CD14-positive monocyte (primary cell): Measurements from ENCODE around the gene SMIM7. TPM values are rescaled to one million over a fixed set of nuclear protein-coding genes. Genes with fewer than 3 reads are reported as not detected.
"Not testable (repeated sequence)": the region's sequence is repeated elsewhere in the genome, so short reads cannot be mapped to it uniquely, and the experiment has no call there.

Experiments
- DNase-seq, 3 donors: peaks; one replicate each; pipeline ENCODE4 v3.0.0-alpha.2; 2011 to 2022
- H2AFZ ChIP-seq: 2 replicates; pipeline ENCODE4 v1.6.0; 2012; ENCODE audit warnings: mild to moderate bottlenecking, low read depth, low read length, inconsistent platforms; ENCODE audit not compliant: insufficient read depth, poor library complexity, severe bottlenecking
- H3K27ac ChIP-seq, 2 donors: 1 replicate in 1 of 2; 2 replicates in 1 of 2; pipeline ENCODE4 v1.5.1; 2012 to 2013; ENCODE audit warnings: low read length in 2 of 2, control low read depth in 1 of 2, inconsistent platforms in 1 of 2, low read depth in 1 of 2, mild to moderate bottlenecking in 1 of 2
- H3K27me3 ChIP-seq, 2 donors: one replicate each; pipeline versions ENCODE4 v1.6.0 to v1.6.1; 2011 to 2013; ENCODE audit warnings: low read length in 2 of 2; ENCODE audit not compliant: control insufficient read depth in 2 of 2, insufficient read depth in 2 of 2
- H3K36me3 ChIP-seq, 2 donors: replicated peaks in 1 of 2; 1 replicate in 1 of 2; 2 replicates in 1 of 2; pipeline versions ENCODE4 v1.5.1 to v1.6.1; 2012 to 2013; ENCODE audit warnings: low read length in 2 of 2, control low read depth in 1 of 2, inconsistent platforms in 1 of 2, mild to moderate bottlenecking in 1 of 2; ENCODE audit not compliant: insufficient read depth in 2 of 2, control insufficient read depth in 1 of 2
- H3K4me1 ChIP-seq, 2 donors: 1 replicate in 1 of 2; 2 replicates in 1 of 2; pipeline versions ENCODE4 v1.5.1 to v1.6.1; 2012 to 2013; ENCODE audit warnings: low read length in 2 of 2, control low read depth in 1 of 2, inconsistent platforms in 1 of 2, mild to moderate bottlenecking in 1 of 2, moderate library complexity in 1 of 2; ENCODE audit not compliant: insufficient read depth in 2 of 2, control insufficient read depth in 1 of 2
- H3K4me2 ChIP-seq: replicated peaks from 2 replicates; pipeline ENCODE3; 2012; ENCODE audit warnings: low read length, moderate library complexity, mild to moderate bottlenecking; ENCODE audit not compliant: poor library complexity, severe bottlenecking; ENCODE audit errors: extremely low read depth
- H3K4me3 ChIP-seq, 3 experiments: fragments of 200-600 bp in 1 of 3; sonication (generic) in 1 of 3; replicated peaks in 1 of 3; 1 replicate in 2 of 3; 2 replicates in 1 of 3; pipeline ENCODE4 v1.5.1; 2011 to 2013; ENCODE audit warnings: low read length in 3 of 3, mild to moderate bottlenecking in 3 of 3, control low read depth in 2 of 3, low read depth in 2 of 3, inconsistent platforms in 1 of 3, moderate library complexity in 1 of 3
- H3K79me2 ChIP-seq: 2 replicates; pipeline ENCODE4 v1.6.0; 2012; ENCODE audit warnings: mild to moderate bottlenecking, control low read depth, inconsistent platforms, low read length, moderate library complexity; ENCODE audit not compliant: insufficient read depth
- H3K9ac ChIP-seq: 2 replicates; pipeline ENCODE4 v1.6.0; 2017; ENCODE audit warnings: low read length, mild to moderate bottlenecking; ENCODE audit not compliant: insufficient read depth, poor library complexity, severe bottlenecking
- H3K9me3 ChIP-seq, 2 donors: replicated peaks in 1 of 2; 1 replicate in 1 of 2; 2 replicates in 1 of 2; pipeline versions ENCODE4 v1.5.1 to v1.6.1; 2012 to 2013; ENCODE audit warnings: low read length in 2 of 2, control low read depth in 1 of 2; ENCODE audit not compliant: control insufficient read depth in 1 of 2, insufficient read depth in 1 of 2
- H4K20me1 ChIP-seq: 2 replicates; pipeline ENCODE4 v1.6.0; 2012; ENCODE audit warnings: mild to moderate bottlenecking, low read length, control low read depth, moderate library complexity; ENCODE audit not compliant: insufficient read depth
- H3K27ac Mint-ChIP-seq, 7 donors: one replicate each; pipeline ENCODE4 v1.8.0; 2020; ENCODE audit warnings: mild to moderate bottlenecking in 7 of 7, mixed read lengths in 7 of 7, moderate library complexity in 6 of 7, inconsistent platforms in 2 of 7
- H3K27me3 Mint-ChIP-seq, 3 donors: one replicate each; pipeline ENCODE4 v1.8.0; 2021 to 2022; ENCODE audit warnings: low read depth in 3 of 3, mild to moderate bottlenecking in 3 of 3, mixed read lengths in 3 of 3, moderate library complexity in 3 of 3, inconsistent platforms in 1 of 3
- H3K36me3 Mint-ChIP-seq, 2 donors: one replicate each; pipeline ENCODE4 v1.8.0; 2020; ENCODE audit warnings: mixed read lengths in 2 of 2, inconsistent platforms in 1 of 2, mild to moderate bottlenecking in 1 of 2
- H3K4me1 Mint-ChIP-seq: one replicate; pipeline ENCODE4 v1.8.0; 2020; ENCODE audit warnings: mild to moderate bottlenecking, mixed read lengths
- H3K4me3 Mint-ChIP-seq, 2 donors: one replicate each; pipeline ENCODE4 v1.8.0; 2020; ENCODE audit warnings: mild to moderate bottlenecking in 2 of 2, mixed read lengths in 2 of 2, moderate library complexity in 1 of 2
- H3K9me3 Mint-ChIP-seq, 7 donors: one replicate each; pipeline ENCODE4 v1.8.0; 2020 to 2022; ENCODE audit warnings: mixed read lengths in 7 of 7, mild to moderate bottlenecking in 6 of 7, moderate library complexity in 6 of 7, inconsistent platforms in 2 of 7
- CTCF ChIP-seq: fragments of 200-600 bp; IDR thresholded peaks from one replicate; pipeline ENCODE4 v1.8.0; 2022; ENCODE audit warnings: antibody characterized with exemption, mild to moderate bottlenecking
- WGBS: methylation state at CpG from one replicate; pipeline ENCODE4 v1.1.5; 2013; ENCODE audit warnings: missing lambda C conversion rate; ENCODE audit not compliant: insufficient coverage; 5-methylcytosine and 5-hydroxymethylcytosine counted together
- intact Hi-C, 2 donors: fragments of 100-400 bp; cut with micrococcal nuclease; formaldehyde crosslinking; loops; one replicate each; pipeline versions ENCODE4 v1.15.0 to v1.15.1; 2023
- polyA plus RNA-seq, 3 donors: library from polyadenylated mRNA; depleted of rRNA in 1 of 3; unstranded in 2 of 3; stranded (reverse) in 1 of 3; fragments of 300-500 nt in 2 of 3; fragments of >200 nt in 1 of 3; fragmentation: Illumina TruSeq in 2 of 3; gene quantifications; 1 replicate in 2 of 3; 2 replicates in 1 of 3; pipeline ENCODE4 v1.2.3, GENCODE V29; 2012 to 2021

Gene SMIM7
- polyA plus RNA-seq, 3 donors: 65.5 to 91.7 (median 86.7) TPM

- peaks cover 33% of the 10 kb centered on the region for H3K4me1 Mint-ChIP-seq
Observed at GRCh38 chr19:16652854-16653253, 7.1 kb downstream of the SMIM7 start.

GRCh38 chr19:16651421-16652188 is 8.3 kb downstream of the SMIM7 start:
- peaks cover 56 to 93% of the 10 kb centered on the region in 2 donors for H3K36me3 ChIP-seq
- peaks cover 6 to 25% of the 10 kb centered on the region in 2 donors for H3K4me1 ChIP-seq
- H3K9ac ChIP-seq, H3K27me3 ChIP-seq, H3K9me3 Mint-ChIP-seq, H2AFZ ChIP-seq, intact Hi-C loops, H3K9me3 ChIP-seq, H3K4me3 ChIP-seq, H3K4me3 Mint-ChIP-seq, DNase-seq, H3K4me2 ChIP-seq, H3K27me3 Mint-ChIP-seq: not testable (repeated sequence)
- peak overlapping the region in 1 of 2 donors; percentile 60 for H3K27ac ChIP-seq
- H4K20me1 ChIP-seq: peaks cover 100% of the 10 kb centered on the region
- Mint-ChIP-seq H3K27ac (peak overlapping the region in 5 of 7 donors; percentile 0 to 76 (median 52)), H3K36me3 (peaks cover 78 to 94% of the 10 kb centered on the region in 2 donors), H3K4me1 (peaks cover 27% of the 10 kb centered on the region)
- WGBS: 96% methylated on average over 5 of the region's 8 CpGs
- H3K79me2 ChIP-seq: peaks cover 77% of the 10 kb centered on the region

More at GRCh38 chr19:16652854-16653253, 7.1 kb downstream of the SMIM7 start:
- intact Hi-C loops: no loop called here
- no peak overlapping the region for H3K4me3 Mint-ChIP-seq
- no peak for DNase-seq
- peaks cover 0 to 2% (median 0%) of the 10 kb centered on the region in 7 donors for H3K9me3 Mint-ChIP-seq
- H3K36me3 Mint-ChIP-seq: peaks cover 76 to 94% of the 10 kb centered on the region in 2 donors
- Histone ChIP-seq H3K79me2 (peaks cover 78% of the 10 kb centered on the region), H3K9ac (no peak overlapping the region), H3K4me3 (no peak overlapping the region), H3K4me2 (no peak overlapping the region), H4K20me1 (peaks cover 100% of the 10 kb centered on the region), H3K9me3 (no peaks in the 10 kb centered on the region), H3K27me3 (no peaks in the 10 kb centered on the region), H3K4me1 (peaks cover 6 to 27% of the 10 kb centered on the region in 2 donors), H3K36me3 (peaks cover 60 to 93% of the 10 kb centered on the region in 2 donors), H3K27ac (no peak overlapping the region), H2AFZ (no peak overlapping the region)
- WGBS: 87% methylated on average over 4 of the region's 7 CpGs
- H3K27me3 Mint-ChIP-seq: peaks cover 0 to 1% (median 0%) of the 10 kb centered on the region in 3 donors
- peak overlapping the region in 3 of 7 donors; percentile 21 to 35 (median 22) for H3K27ac Mint-ChIP-seq
- no peak for TF ChIP-seq CTCF
